ENCODE results near the gene COQ4.

The COQ4 gene

DNA sequence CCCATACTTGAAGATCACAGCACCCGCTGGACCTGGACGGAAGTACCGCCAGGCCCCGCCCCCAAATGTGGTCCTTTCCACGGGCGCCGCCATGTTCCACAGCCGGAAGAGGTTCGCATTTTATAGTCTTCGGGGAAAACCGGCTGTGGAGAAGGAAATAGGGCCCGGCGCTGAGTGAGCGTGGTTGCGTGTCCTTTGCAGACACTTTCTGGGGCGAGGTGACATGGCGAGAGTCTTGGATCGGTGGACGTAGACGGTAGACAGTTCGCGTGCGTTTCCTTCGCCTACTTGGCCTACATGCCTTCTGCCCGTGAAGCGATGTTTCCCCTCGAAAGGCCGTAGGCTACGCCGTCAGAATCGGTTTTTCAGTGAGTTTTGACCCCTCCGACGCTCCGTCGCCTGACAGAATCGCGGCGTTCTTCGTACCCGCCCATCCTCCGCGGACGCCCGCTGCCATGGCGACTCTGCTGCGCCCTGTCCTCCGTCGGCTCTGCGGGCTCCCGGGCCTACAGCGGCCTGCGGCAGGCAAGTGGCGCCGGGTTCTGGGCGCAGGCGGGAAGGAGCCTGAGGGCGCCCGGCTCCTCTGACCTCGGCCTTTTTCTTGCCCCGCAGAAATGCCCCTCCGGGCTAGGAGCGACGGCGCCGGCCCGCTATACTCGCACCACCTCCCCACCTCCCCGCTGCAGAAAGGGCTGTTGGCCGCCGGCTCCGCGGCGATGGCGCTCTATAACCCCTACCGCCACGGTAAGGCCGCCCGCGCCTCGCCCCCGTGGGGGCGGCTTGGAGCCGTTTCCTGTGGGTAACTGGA lies at the start of gene COQ4, which contains the start of gene TRUB2:
Gene COQ4 (plus strand): TSS at position 436 of the 808 bp plus-strand sequence. CDS start 20 bp downstream, at position 456.
Gene TRUB2 (minus strand): TSS at position 44 of the 808 bp plus-strand sequence. CDS start 39 bp downstream, at position 5.
- peaks cover 8% of the 10 kb centered on the region for H3K4me1 ChIP-seq (ENCODE audit: insufficient read depth, low read length, poor library complexity, severe bottlenecking)
- peak within 1 kb of the TSS; percentile 95 for H3K4me3 ChIP-seq (ENCODE audit: low read length, poor library complexity, severe bottlenecking)
- no peaks in the 10 kb centered on the region for H3K9me3 ChIP-seq (ENCODE audit: insufficient read depth, low read depth, low read length)
- peak within 1 kb of the TSS; percentile 93 for H3K4me2 ChIP-seq (ENCODE audit: low read depth, low read length, poor library complexity, severe bottlenecking)
- H4K20me1 ChIP-seq (ENCODE audit: insufficient read depth, low read length, poor library complexity, severe bottlenecking): peaks cover 7% of the 10 kb centered on the region
- peak within 1 kb of the TSS; percentile 96 for H2AFZ ChIP-seq (ENCODE audit: low read length)
- no peaks in the 10 kb centered on the region for H3F3A ChIP-seq (ENCODE audit: low read depth)
- TF ChIP-seq, protein P1, sequence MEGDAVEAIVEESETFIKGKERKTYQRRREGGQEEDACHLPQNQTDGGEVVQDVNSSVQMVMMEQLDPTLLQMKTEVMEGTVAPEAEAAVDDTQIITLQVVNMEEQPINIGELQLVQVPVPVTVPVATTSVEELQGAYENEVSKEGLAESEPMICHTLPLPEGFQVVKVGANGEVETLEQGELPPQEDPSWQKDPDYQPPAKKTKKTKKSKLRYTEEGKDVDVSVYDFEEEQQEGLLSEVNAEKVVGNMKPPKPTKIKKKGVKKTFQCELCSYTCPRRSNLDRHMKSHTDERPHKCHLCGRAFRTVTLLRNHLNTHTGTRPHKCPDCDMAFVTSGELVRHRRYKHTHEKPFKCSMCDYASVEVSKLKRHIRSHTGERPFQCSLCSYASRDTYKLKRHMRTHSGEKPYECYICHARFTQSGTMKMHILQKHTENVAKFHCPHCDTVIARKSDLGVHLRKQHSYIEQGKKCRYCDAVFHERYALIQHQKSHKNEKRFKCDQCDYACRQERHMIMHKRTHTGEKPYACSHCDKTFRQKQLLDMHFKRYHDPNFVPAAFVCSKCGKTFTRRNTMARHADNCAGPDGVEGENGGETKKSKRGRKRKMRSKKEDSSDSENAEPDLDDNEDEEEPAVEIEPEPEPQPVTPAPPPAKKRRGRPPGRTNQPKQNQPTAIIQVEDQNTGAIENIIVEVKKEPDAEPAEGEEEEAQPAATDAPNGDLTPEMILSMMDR (conservative IDR thresholded peaks at IDR 0.05; ENCODE audit: low read length): no peak
- no peak for TF ChIP-seq EZH2phosphoT487 (IDR thresholded peaks at IDR 0.05; ENCODE audit: borderline replicate concordance)
- no peaks in the 10 kb centered on the region for H3K27me3 ChIP-seq (ENCODE audit: insufficient read depth, low read length, poor library complexity, severe bottlenecking)
- H3K36me3 ChIP-seq (ENCODE audit: insufficient read depth, low read length): no peaks in the 10 kb centered on the region; the same call in 1 of the 2 replicates
- peak within 1 kb of the TSS; percentile 86 for H3K9ac ChIP-seq (ENCODE audit: low read depth, low read length, poor library complexity, severe bottlenecking)
- H3K9me2 ChIP-seq (replicated peaks; ENCODE audit: low read depth, low read length): no peaks in the 10 kb centered on the region
- H3K79me2 ChIP-seq (ENCODE audit: insufficient read depth, low read length): peaks cover 38% of the 10 kb centered on the region

DNA sequence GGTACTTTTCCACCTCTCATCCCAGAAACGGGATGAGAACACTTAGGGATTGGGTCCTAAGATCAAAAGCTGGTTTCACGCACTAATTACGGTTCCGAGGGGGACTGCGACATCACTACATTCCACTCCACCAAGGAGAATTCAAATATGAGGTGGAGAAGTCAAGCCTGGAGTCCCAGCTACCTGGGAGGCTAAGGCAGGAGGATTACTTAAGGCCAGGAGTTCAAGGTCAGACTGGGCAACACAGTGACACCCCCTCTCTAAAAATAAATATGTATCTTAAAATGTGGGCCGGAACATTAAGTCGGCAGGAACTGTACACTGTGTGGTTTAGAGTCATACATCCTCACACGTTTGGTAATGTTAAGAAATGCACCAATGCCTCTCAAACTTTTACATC lies 48.4 kb upstream of the COQ4 start:
- TF ChIP-seq, protein P1 (conservative IDR thresholded peaks at IDR 0.05; ENCODE audit: low read length): no peak
- no peak for TF ChIP-seq EZH2phosphoT487 (IDR thresholded peaks at IDR 0.05; ENCODE audit: borderline replicate concordance)
- H3F3A ChIP-seq (ENCODE audit: low read depth): no peaks in the 10 kb centered on the region
- H3K9ac ChIP-seq (ENCODE audit: low read depth, low read length, poor library complexity, severe bottlenecking): peak overlapping the region; percentile 92
- peaks cover 14% of the 10 kb centered on the region for H4K20me1 ChIP-seq (ENCODE audit: insufficient read depth, low read length, poor library complexity, severe bottlenecking)
- no peaks in the 10 kb centered on the region for H3K9me3 ChIP-seq (ENCODE audit: insufficient read depth, low read depth, low read length)
- peak overlapping the region; percentile 100 for H3K4me2 ChIP-seq (ENCODE audit: low read depth, low read length, poor library complexity, severe bottlenecking)
- peak overlapping the region; percentile 84 for H3K4me3 ChIP-seq (ENCODE audit: low read length, poor library complexity, severe bottlenecking)
- no peaks in the 10 kb centered on the region for H3K27me3 ChIP-seq (ENCODE audit: insufficient read depth, low read length, poor library complexity, severe bottlenecking)
- H3K9me2 ChIP-seq (replicated peaks; ENCODE audit: low read depth, low read length): no peaks in the 10 kb centered on the region
- H3K79me2 ChIP-seq (ENCODE audit: insufficient read depth, low read length): peaks cover 26% of the 10 kb centered on the region
- peaks cover 33% of the 10 kb centered on the region for H3K4me1 ChIP-seq (ENCODE audit: insufficient read depth, low read length, poor library complexity, severe bottlenecking)
- no peaks in the 10 kb centered on the region for H3K36me3 ChIP-seq (ENCODE audit: insufficient read depth, low read length)
- no peak overlapping the region for H2AFZ ChIP-seq (ENCODE audit: low read length)

DNA sequence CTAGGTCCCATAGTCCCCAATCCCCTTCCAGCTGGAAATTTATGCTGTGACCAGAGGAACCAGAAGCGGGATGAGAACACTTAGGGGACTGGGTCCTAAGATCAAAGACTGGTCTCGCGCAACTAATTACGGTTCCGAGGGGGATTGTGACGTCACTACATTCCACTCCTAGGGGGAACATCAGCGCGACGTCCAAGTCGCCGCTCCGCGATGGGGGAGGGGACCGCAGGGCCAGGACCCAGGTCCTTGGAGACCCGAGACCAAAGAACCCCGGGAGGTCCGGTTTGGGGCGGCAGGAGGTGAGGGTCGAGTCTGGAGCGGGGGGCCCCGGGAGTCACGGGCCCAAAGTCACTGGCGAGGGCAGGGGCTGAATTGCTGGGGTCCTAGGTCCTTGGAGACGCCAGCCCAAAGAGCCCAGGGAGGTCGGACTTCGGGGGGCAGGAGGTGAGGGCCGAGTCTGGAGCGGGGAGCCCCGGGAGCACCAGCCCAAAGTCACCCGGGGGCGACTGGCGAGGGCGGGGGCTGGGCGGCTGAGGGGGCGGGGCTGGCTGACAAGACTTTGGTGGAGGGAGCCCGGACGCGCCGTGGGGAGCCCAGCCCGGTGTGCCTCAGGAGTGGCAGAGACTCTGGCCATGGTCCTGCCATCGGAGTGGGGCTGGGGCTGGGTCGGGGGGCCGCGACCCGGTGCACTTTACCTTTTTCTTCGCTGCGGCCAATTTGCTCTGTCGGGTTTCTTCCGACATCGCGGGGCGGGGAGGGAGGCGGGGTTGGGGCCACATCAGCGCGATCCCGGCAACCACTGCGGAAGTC lies 47.2 kb upstream of the COQ4 start, which contains the start of gene GOLGA2:
Gene GOLGA2 (minus strand): TSS at position 810 of the 810 bp plus-strand sequence. CDS start 31 bp downstream, at position 779.
- peak within 1 kb of the TSS; percentile 84 for H3K4me3 ChIP-seq (ENCODE audit: low read length, poor library complexity, severe bottlenecking)
- no peaks in the 10 kb centered on the region for H3K36me3 ChIP-seq (ENCODE audit: insufficient read depth, low read length)
- peaks cover 33% of the 10 kb centered on the region for H3K4me1 ChIP-seq (ENCODE audit: insufficient read depth, low read length, poor library complexity, severe bottlenecking)
- H3K4me2 ChIP-seq (ENCODE audit: low read depth, low read length, poor library complexity, severe bottlenecking): peak within 1 kb of the TSS; percentile 100
- peak within 1 kb of the TSS; percentile 78 for H2AFZ ChIP-seq (ENCODE audit: low read length)
- no peak for TF ChIP-seq EZH2phosphoT487 (IDR thresholded peaks at IDR 0.05; ENCODE audit: borderline replicate concordance)
- TF ChIP-seq, protein P1 (conservative IDR thresholded peaks at IDR 0.05; ENCODE audit: low read length): no peak
- no peaks in the 10 kb centered on the region for H3K9me3 ChIP-seq (ENCODE audit: insufficient read depth, low read depth, low read length)
- peaks cover 14% of the 10 kb centered on the region for H4K20me1 ChIP-seq (ENCODE audit: insufficient read depth, low read length, poor library complexity, severe bottlenecking)
- no peaks in the 10 kb centered on the region for H3K27me3 ChIP-seq (ENCODE audit: insufficient read depth, low read length, poor library complexity, severe bottlenecking)
- H3K9ac ChIP-seq (ENCODE audit: low read depth, low read length, poor library complexity, severe bottlenecking): peak within 1 kb of the TSS; percentile 92
- H3K79me2 ChIP-seq (ENCODE audit: insufficient read depth, low read length): peaks cover 26% of the 10 kb centered on the region
- no peaks in the 10 kb centered on the region for H3K9me2 ChIP-seq (replicated peaks; ENCODE audit: low read depth, low read length)
- no peaks in the 10 kb centered on the region for H3F3A ChIP-seq (ENCODE audit: low read depth)

Data from Loucy (cell line).